Right ventricle myocardium inferior (tissue), 1 donor: Measurements from ENCODE around the gene EBLN1. TPM values are rescaled to one million over a fixed set of nuclear protein-coding genes. Genes with fewer than 3 reads are reported as not detected.

Experiments
- ATAC-seq: fragments of 200-7000 bp; cut with Tn5 transposase; one replicate; pipeline ENCODE4 v1.9.1; 2020; ENCODE audit warnings: mild to moderate bottlenecking, moderate library complexity
- DNase-seq: peaks from one replicate; pipeline ENCODE4 v3.0.0; 2021; ENCODE audit errors: missing footprints
- intact Hi-C: fragments of 100-400 bp; cut with DNase I; formaldehyde crosslinking; loops from one replicate; pipeline ENCODE4 v1.11.0; 2022
- total RNA-seq: library from RNA; stranded (reverse); fragmentation: NEBNext Ultra II Directional; extraction: Animal tissue kit (Norgen Biotek cat#: 25700); gene quantifications from one replicate; pipeline ENCODE4 v1.2.1, GENCODE V29; 2021
- donor health status: DM: no; HTN: yes; CAD: no; lungs with severe emphysema.

EBLN1 gene
- total RNA-seq, 1 donor from 2014 or later: not detected

DNA sequence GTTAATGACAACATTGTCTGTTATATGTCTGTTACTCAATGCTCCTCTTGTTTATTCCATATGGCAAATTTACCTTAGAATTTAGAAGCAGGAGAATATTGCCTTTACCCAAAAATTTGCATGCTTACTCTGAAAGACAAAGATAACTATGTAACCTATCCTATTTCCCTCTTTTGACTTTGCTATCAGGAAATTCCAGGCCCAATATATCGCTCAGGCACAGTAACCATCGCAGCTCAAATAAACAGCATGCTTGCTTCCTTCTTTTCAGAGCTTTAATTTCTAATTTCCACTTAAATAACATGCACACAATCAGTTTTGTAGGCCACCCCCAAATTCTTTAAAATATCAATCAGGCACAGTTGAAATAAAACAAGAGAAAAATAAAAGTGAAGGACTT, 57.8 kb downstream of the EBLN1 start:
- ATAC-seq (no peak), DNase-seq (no peak)
- intact Hi-C loops: no loop called here

- intact Hi-C loops: no loop called here
- ATAC-seq (no peak), DNase-seq (no peak)
These were observed 58.6 kb downstream of the EBLN1 start for GRCh38 chr10:22159180-22159579.

Other genes with a start within 250 kb of the EBLN1 start
- gene DNAJC1, start 214.3 kb downstream of the EBLN1 start, total RNA-seq: 13.7 TPM
- 89.9 TPM for gene COMMD3, start 98.4 kb upstream of the EBLN1 start, total RNA-seq
- gene BMI1, start 103.1 kb upstream of the EBLN1 start, total RNA-seq: 34.4 TPM
- not detected for gene SPAG6, start 127.5 kb upstream of the EBLN1 start, total RNA-seq